ENCODE measurements around the gene TLE4.

GRCh38 chr9:79667120-79667519 is 95.4 kb downstream of the TLE4 start:
- no peak for TF ChIP-seq POLR2A (IDR thresholded peaks at IDR 0.05)
- TF ChIP-seq CTCF (IDR thresholded peaks at IDR 0.05), result no peak
- TF ChIP-seq EP300 (IDR thresholded peaks at IDR 0.05), result no peak
